ENCODE data around the gene OR7G2.
"Not testable (repeated sequence)": the region's sequence is repeated elsewhere in the genome, so short reads cannot be mapped to it uniquely, and the experiment has no call there.

DNA sequence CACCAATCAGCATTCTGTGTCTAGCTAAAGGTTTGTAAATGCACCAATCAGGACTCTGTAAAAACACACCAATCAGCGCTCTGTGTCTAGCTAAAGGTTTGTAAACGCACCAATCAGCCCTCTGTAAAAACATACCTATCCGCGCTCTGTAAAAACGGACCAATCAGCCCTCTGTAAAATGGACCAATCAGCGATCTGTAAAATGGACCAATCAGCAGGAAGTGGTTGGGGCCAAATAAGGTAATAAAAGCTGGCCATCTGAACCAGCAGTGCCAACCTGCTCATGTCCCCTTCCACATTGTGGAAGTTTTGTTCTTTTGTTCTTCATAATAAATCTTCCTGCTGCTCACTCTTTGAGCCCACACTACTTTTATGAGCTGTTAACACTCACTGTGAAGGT, 53.6 kb downstream of the OR7G2 start:
- TF ChIP-seq, protein P1, sequence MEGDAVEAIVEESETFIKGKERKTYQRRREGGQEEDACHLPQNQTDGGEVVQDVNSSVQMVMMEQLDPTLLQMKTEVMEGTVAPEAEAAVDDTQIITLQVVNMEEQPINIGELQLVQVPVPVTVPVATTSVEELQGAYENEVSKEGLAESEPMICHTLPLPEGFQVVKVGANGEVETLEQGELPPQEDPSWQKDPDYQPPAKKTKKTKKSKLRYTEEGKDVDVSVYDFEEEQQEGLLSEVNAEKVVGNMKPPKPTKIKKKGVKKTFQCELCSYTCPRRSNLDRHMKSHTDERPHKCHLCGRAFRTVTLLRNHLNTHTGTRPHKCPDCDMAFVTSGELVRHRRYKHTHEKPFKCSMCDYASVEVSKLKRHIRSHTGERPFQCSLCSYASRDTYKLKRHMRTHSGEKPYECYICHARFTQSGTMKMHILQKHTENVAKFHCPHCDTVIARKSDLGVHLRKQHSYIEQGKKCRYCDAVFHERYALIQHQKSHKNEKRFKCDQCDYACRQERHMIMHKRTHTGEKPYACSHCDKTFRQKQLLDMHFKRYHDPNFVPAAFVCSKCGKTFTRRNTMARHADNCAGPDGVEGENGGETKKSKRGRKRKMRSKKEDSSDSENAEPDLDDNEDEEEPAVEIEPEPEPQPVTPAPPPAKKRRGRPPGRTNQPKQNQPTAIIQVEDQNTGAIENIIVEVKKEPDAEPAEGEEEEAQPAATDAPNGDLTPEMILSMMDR (conservative IDR thresholded peaks at IDR 0.05; ENCODE audit: low read depth, low read length): not testable (repeated sequence)
- not testable (repeated sequence) for TF ChIP-seq EZH2phosphoT487 (IDR thresholded peaks at IDR 0.05; ENCODE audit: borderline replicate concordance, low read length); EZH2 (IDR thresholded peaks at IDR 0.05; ENCODE audit: low read length, unreplicated experiment)
